Measurements from ENCODE around the gene KCNH2. TPM values are rescaled to one million over a fixed set of nuclear protein-coding genes. Genes with fewer than 3 reads are reported as not detected.

The KCNH2 gene
- total RNA-seq, 2 donors from 2014 or later, result 1.1 to 1.9 TPM

DNA sequence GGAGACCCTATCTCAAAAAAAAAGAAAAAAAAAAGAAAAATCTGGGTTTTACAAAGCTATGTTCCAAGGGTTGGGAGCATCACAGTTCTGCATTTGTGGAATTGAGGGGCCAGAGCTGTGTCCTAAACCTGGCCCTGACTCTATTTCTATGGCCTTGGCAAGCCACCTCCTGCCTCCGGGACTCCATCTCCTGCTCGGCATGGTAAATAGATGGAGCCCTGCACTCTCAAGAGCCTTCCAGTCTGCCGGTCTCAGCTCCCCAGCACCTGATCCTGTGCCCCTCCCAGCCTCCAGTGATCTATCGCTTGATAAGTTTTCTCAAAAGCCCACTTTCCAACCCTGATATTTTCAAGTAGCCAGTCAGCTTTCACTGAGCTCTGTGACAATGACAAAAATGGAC lies 43.0 kb downstream of the KCNH2 start:
- DNase-seq, result no peak
- no peaks in the 10 kb centered on the region for H3K27me3 ChIP-seq (ENCODE audit: control insufficient read depth, insufficient read depth, low read length, poor library complexity, severe bottlenecking)
- no peak overlapping the region for H3K27ac ChIP-seq (ENCODE audit: low read depth, low read length)
- TF ChIP-seq, protein P1, sequence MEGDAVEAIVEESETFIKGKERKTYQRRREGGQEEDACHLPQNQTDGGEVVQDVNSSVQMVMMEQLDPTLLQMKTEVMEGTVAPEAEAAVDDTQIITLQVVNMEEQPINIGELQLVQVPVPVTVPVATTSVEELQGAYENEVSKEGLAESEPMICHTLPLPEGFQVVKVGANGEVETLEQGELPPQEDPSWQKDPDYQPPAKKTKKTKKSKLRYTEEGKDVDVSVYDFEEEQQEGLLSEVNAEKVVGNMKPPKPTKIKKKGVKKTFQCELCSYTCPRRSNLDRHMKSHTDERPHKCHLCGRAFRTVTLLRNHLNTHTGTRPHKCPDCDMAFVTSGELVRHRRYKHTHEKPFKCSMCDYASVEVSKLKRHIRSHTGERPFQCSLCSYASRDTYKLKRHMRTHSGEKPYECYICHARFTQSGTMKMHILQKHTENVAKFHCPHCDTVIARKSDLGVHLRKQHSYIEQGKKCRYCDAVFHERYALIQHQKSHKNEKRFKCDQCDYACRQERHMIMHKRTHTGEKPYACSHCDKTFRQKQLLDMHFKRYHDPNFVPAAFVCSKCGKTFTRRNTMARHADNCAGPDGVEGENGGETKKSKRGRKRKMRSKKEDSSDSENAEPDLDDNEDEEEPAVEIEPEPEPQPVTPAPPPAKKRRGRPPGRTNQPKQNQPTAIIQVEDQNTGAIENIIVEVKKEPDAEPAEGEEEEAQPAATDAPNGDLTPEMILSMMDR (conservative IDR thresholded peaks at IDR 0.05), result no peak
- Mint-ChIP-seq H3K4me1 (no peaks in the 10 kb centered on the region), H3K27ac (no peak overlapping the region), H3K36me3 (ENCODE audit: low read depth) (no peaks in the 10 kb centered on the region), H3K4me3 (no peak overlapping the region), H3K27me3 (ENCODE audit: insufficient read depth) (peaks cover 16% of the 10 kb centered on the region), H3K9me3 (no peaks in the 10 kb centered on the region)
- H3K36me3 ChIP-seq (ENCODE audit: control insufficient read depth, insufficient read depth, low read length), result no peaks in the 10 kb centered on the region
- no peak overlapping the region for H3K9ac ChIP-seq (ENCODE audit: extremely low read depth, low read length, poor library complexity, severe bottlenecking)
- no peaks in the 10 kb centered on the region for H3K4me1 ChIP-seq (ENCODE audit: control insufficient read depth, insufficient read depth, low read length)
- no peaks in the 10 kb centered on the region for H3K9me3 ChIP-seq (ENCODE audit: control insufficient read depth, low read length)
- WGBS, 2 experiments (ENCODE audit: insufficient coverage in 1 of 2, insufficient read length in 1 of 2), result 81 to 91% methylated on average over 2 to 4 of the region's 4 CpGs
- no peak overlapping the region for H3K4me3 ChIP-seq (ENCODE audit: low read length)

DNA sequence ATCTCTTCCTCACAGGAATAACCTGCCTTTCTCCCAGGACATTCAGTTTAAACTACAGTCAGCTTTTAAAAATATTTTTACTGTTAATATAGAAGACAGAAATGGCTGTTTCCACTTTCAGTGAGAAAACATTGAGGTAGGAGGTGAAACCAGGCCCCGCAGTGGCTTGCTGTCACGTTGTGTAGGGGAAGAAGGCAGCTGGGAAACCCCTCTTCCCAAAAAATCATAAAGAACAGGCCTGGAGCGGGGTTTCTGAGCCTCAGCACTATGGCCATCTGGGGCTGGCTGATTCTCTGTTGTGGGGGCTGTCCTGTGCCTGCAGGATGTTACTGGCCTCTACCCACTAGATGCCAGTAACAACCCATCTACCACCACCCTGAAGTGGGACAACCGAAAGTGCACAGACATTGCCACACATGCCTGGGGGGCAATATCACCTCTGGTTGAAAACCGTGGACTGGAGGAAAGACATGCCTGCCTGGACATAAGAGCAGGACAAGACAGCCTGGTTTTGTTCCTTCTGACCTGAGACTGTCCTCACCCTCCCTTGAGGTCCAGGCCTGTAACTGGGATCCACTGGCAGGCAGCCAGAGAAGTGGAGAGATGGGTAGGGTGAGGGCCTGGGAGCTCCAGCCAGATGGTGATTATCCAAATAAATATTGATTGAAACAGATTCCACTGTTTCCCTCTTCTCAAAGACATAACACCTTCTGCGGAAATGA lies 43.9 kb downstream of the KCNH2 start:
- H3K36me3 Mint-ChIP-seq (ENCODE audit: low read depth), result no peaks in the 10 kb centered on the region
- Histone ChIP-seq H3K9ac (ENCODE audit: extremely low read depth, low read length, poor library complexity, severe bottlenecking) (no peak overlapping the region), H3K4me1 (ENCODE audit: control insufficient read depth, insufficient read depth, low read length) (no peaks in the 10 kb centered on the region), H3K4me3 (ENCODE audit: low read length) (no peak overlapping the region), H3K27ac (ENCODE audit: low read depth, low read length) (no peak overlapping the region), H3K9me3 (ENCODE audit: control insufficient read depth, low read length) (no peaks in the 10 kb centered on the region), H3K36me3 (ENCODE audit: control insufficient read depth, insufficient read depth, low read length) (no peaks in the 10 kb centered on the region), H3K27me3 (ENCODE audit: control insufficient read depth, insufficient read depth, low read length, poor library complexity, severe bottlenecking) (peaks cover 2% of the 10 kb centered on the region)
- peaks cover 20% of the 10 kb centered on the region for H3K27me3 Mint-ChIP-seq (ENCODE audit: insufficient read depth)
- H3K27ac Mint-ChIP-seq, result no peak overlapping the region
- no peak overlapping the region for H3K4me3 Mint-ChIP-seq
- no peak for DNase-seq
- TF ChIP-seq, protein P1 (conservative IDR thresholded peaks at IDR 0.05), result no peak
- no peaks in the 10 kb centered on the region for H3K4me1 Mint-ChIP-seq
- no peaks in the 10 kb centered on the region for H3K9me3 Mint-ChIP-seq
- 87 to 90% methylated on average over 3 to 6 of the region's 6 CpGs for WGBS, 2 experiments (ENCODE audit: insufficient coverage in 1 of 2, insufficient read length in 1 of 2)

DNA sequence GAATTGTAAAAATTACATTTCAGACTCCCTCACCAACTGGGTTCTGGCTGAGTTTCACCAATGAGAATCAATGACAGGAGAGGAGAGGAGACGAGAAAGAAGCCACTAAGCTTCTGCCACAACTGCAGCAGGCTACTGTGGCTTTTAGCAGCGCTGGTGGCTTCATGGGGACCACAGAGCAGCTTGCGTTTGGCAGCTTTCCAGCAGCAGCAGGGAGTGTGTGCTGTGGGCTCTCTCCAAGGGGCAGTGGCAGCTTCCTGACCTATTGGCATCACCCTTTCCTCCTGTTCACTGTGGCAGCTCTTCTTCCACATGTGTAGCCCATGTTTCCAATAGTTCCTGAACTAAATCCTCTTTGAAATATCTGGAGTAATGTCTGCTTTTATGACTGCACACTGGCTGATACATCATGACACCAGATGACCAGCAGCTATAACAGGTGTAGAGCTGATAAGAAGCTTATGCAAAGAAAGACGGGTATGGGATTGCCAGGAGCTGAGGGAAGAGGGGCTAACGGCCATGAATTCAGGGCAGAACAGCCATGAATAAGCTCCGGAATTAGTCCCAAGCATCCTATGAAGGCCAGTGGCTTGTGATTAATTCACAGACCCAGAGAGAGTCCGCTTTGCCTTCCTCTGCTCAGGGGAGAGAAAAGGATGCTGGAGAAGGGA lies 46.8 kb downstream of the KCNH2 start:
- H3K9me3 ChIP-seq (ENCODE audit: control insufficient read depth, low read length), result no peaks in the 10 kb centered on the region
- Mint-ChIP-seq H3K27me3 (ENCODE audit: insufficient read depth) (peaks cover 17% of the 10 kb centered on the region), H3K9me3 (no peaks in the 10 kb centered on the region), H3K4me1 (no peaks in the 10 kb centered on the region), H3K4me3 (no peak overlapping the region), H3K36me3 (ENCODE audit: low read depth) (no peaks in the 10 kb centered on the region), H3K27ac (no peak overlapping the region)
- TF ChIP-seq, protein P1 (conservative IDR thresholded peaks at IDR 0.05), result no peak
- DNase-seq, result no peak
- 87 to 92% methylated on average over 3 to 7 of the region's 7 CpGs for WGBS, 2 experiments (ENCODE audit: insufficient coverage in 1 of 2, insufficient read length in 1 of 2)
- H3K27ac ChIP-seq (ENCODE audit: low read depth, low read length), result no peak overlapping the region
- no peak overlapping the region for H3K4me3 ChIP-seq (ENCODE audit: low read length)
- no peaks in the 10 kb centered on the region for H3K4me1 ChIP-seq (ENCODE audit: control insufficient read depth, insufficient read depth, low read length)
- H3K27me3 ChIP-seq (ENCODE audit: control insufficient read depth, insufficient read depth, low read length, poor library complexity, severe bottlenecking), result peaks cover 5% of the 10 kb centered on the region
- H3K36me3 ChIP-seq (ENCODE audit: control insufficient read depth, insufficient read depth, low read length), result no peaks in the 10 kb centered on the region
- H3K9ac ChIP-seq (ENCODE audit: extremely low read depth, low read length, poor library complexity, severe bottlenecking), result no peak overlapping the region

Data from endodermal cell (in vitro differentiated cells).